22Rv1 (cell line): ENCODE data around the gene COL4A1.

Experiments
- ZFX ChIP-seq: fragments of 450-650 bp; IDR thresholded peaks from 2 replicates; pipeline ENCODE4 v1.6.1; 2017; ENCODE audit warnings: antibody characterized with exemption, borderline replicate concordance
- TF ChIP-seq, protein P1 (sequence below): fragments of 450-650 bp; IDR thresholded peaks from 2 replicates; pipeline ENCODE4 v1.5.1; 2017; ENCODE audit warnings: mild to moderate bottlenecking

DNA sequence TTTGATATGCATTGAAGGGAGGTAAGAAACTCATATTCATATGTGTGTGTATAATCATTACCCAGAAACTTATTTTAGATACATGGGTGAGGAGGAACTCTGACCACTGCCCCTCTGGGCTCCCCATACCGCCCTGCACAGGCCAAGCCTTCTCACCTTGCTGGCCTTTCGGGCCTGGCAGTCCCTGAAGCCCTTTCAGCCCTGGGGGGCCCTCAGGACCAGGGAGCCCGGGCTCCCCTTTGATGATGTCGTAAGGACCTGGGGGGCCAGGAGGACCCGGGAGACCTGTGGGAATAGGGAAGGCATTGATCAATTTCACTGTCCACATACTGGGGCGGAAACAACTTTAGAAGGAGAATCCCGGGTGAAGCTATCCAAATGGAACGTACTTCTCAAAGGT lies 142.3 kb downstream of the COL4A1 start:
- TF ChIP-seq, protein P1, sequence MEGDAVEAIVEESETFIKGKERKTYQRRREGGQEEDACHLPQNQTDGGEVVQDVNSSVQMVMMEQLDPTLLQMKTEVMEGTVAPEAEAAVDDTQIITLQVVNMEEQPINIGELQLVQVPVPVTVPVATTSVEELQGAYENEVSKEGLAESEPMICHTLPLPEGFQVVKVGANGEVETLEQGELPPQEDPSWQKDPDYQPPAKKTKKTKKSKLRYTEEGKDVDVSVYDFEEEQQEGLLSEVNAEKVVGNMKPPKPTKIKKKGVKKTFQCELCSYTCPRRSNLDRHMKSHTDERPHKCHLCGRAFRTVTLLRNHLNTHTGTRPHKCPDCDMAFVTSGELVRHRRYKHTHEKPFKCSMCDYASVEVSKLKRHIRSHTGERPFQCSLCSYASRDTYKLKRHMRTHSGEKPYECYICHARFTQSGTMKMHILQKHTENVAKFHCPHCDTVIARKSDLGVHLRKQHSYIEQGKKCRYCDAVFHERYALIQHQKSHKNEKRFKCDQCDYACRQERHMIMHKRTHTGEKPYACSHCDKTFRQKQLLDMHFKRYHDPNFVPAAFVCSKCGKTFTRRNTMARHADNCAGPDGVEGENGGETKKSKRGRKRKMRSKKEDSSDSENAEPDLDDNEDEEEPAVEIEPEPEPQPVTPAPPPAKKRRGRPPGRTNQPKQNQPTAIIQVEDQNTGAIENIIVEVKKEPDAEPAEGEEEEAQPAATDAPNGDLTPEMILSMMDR: no peak
- TF ChIP-seq ZFX: no peak
